Activated CD4-positive, CD25-positive, alpha-beta regulatory T cell treated with anti-CD3 and anti-CD28 coated beads, Interleukin-2, amount 50 U/mL, for 24 hours (primary cell): ENCODE measurements around the gene SCFD1.
"Not testable (repeated sequence)": the region's sequence is repeated elsewhere in the genome, so short reads cannot be mapped to it uniquely, and the experiment has no call there.

Experiments
- ATAC-seq, 2 donors: fragments of 150-1000 bp; cut with Tn5 transposase; one replicate each; pipeline ENCODE4 v1.10.0; 2021; ENCODE audit warnings: mild to moderate bottlenecking in 1 of 2, moderate library complexity in 1 of 2

Gene SCFD1, protein sequence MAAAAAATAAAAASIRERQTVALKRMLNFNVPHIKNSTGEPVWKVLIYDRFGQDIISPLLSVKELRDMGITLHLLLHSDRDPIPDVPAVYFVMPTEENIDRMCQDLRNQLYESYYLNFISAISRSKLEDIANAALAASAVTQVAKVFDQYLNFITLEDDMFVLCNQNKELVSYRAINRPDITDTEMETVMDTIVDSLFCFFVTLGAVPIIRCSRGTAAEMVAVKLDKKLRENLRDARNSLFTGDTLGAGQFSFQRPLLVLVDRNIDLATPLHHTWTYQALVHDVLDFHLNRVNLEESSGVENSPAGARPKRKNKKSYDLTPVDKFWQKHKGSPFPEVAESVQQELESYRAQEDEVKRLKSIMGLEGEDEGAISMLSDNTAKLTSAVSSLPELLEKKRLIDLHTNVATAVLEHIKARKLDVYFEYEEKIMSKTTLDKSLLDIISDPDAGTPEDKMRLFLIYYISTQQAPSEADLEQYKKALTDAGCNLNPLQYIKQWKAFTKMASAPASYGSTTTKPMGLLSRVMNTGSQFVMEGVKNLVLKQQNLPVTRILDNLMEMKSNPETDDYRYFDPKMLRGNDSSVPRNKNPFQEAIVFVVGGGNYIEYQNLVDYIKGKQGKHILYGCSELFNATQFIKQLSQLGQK

DNA sequence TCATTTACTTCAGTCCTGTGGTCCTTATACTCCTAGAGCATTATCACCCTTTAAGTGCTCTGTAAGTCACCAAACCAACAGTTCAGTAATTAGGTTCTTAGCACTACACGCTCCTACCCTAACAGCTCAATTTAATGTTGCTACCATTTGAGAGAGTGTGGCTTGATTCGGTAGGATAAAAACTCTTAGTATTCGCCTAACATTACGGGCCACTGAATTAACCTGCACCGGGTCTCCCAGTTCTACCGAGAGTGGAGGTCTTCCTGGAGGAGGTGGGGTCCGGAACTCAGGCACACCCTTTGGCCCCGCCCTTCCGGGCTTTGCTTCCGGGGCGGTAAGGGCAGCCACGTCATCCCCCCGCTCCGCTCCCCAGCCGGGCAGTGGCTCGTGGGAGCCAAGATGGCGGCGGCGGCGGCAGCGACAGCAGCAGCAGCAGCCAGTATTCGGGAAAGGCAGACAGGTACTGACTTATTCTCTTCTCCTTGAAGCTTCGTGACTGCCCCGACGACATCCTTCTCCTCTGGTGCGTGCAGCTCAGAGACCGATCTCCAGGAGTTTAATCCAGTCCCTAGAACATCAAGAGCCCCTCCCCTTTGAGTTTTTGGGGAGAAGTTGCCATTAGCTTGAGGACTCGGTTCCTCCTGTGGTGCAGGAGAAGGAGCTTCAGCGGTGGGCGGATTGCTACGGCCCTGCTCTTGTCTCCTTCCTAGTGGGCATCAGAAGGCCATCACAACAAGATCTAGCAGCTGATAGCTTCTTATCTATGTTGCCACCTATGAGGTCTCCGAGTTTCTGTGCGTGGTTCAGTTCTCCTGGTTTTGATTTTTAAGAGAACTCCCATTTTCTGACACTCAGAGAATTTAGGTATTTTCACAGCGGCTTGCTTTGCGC is at the start of gene SCFD1:
Gene SCFD1 (plus strand): TSS at position 380 of the 891 bp plus-strand sequence. CDS start 20 bp downstream, at position 400.
- peak; percentile 98 to 99 for ATAC-seq

DNA sequence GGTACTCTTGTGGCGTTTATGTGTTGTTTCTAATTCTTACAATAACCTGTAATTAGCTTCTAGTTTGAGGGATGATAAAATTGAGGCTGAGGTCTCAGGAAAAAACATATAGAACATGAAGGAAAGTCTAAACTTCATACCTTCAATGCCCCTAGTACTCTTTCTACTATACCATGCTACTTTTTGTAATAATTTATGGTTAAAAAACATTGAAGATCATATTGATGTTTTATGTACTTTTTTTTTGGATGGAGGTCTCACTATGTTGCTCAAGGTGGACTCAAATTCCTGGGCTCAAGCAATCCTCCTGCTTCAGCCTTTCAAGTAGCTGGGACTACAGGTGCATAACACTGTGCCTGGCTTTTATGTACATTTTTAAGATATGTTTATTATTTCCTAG is 49.3 kb upstream of the SCFD1 start:
- ATAC-seq: no peak

DNA sequence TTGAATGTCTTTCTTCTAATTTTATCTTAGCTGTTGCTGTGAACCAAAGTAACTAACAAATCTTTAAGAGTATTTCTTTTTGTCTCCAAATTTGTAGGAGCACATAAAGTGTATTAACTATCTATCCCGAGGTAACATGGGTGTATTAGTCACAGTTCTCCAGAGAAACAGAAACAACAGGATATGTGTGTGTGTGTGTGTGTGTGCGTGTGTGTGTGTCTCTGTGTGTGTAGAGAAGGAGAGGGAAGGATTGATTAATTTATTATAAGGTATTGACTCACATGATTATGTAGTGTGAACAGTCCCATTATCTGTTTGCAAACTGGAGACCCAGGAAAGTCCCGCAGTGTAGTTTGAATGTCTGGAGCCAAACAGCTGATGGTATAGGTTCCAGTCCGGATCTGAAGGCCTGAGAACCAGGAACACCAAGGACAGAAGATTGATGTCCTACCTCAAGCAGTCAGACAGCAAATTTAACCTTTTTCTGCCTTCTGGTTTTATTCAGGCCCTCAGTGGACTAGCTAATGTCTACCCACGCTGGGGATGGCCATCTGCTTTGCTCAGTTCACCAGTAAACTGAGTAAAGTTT is 48.8 kb upstream of the SCFD1 start:
- no peak for ATAC-seq

DNA sequence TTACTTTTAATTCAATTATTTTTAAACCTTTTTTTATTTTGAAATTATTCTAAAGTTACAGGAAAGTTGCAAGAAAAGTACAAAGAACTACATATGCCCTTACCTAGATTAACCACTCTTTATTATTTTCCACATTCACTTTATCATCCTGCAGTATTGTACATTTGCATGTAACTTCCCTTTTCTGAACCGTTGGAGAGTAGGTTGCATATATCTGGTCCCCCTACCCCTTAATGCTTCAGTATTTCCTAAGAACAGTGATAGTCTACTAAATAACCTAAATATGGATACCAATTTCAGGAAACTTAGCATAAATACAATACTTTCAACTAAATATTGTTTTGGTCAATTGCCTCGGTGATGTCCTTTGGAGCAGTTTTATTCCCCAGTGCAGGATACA is 48.2 kb upstream of the SCFD1 start:
- no peak for ATAC-seq

DNA sequence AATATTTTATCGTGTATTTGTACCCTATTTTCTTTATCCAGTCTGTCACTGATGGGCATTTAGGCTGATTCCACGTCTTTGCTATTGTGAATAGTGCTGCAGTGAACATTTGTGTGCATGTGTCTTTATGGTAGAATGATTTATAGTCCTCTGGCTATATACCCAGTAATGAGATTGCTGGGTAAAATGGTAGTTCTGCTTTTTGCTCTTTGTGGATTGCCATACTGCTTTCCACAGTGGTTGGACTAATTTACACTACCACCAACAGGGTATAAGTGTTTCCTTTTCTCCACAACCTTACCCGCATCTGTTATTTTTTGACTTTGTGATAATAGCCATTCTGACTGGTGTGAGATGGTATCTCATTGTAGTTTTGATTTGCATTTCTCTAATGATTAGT is 47.3 kb upstream of the SCFD1 start:
- ATAC-seq: not testable (repeated sequence)

DNA sequence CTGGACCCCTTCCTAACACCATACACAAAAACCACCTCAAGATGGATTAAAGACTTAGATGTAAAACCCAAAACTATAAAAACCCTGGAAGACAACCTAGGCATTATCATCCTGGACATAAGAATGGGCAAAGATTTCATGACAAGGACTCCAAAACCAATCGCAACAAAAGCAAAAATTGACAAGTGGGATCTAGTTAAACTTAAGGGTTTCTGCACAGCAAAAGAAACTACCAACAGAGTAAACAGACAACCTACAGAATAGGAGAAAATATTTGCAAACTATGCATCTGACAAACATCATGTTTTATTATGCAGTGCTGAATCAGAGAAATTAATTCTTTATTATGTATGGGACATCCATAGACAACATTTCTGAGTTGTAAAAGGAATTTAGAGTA is 45.8 kb upstream of the SCFD1 start:
- ATAC-seq: not testable (repeated sequence)

DNA sequence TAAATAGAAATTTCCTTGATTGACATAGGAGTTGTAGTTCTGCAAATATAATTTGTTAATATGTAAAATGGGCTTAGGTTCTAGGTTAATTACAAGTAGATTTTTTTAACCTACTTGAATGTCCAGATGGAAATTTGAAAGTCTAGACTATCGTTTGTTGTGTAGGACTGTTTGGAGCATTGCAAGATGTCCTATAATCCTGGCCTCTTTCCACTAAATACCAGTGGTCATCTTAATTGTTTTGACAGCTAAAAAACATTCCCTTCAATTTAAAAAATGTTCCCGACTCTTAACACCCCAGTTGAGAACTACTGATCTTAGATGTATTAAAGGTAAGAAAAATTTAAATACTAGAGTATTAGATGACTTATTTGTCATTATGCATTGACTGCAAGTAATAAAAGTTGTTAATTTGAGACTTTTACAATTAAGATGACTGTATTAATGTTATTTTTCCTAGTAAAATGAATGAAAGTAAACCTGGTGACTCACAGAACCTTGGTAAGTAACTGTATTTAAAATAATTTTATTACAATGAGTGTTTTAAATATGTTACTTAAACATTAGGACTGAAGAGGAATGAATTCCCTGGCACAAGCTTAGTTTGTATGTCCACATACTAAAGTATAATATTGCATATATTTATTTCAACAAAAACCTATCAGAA is 41.4 kb upstream of the SCFD1 start:
- ATAC-seq: no peak

DNA sequence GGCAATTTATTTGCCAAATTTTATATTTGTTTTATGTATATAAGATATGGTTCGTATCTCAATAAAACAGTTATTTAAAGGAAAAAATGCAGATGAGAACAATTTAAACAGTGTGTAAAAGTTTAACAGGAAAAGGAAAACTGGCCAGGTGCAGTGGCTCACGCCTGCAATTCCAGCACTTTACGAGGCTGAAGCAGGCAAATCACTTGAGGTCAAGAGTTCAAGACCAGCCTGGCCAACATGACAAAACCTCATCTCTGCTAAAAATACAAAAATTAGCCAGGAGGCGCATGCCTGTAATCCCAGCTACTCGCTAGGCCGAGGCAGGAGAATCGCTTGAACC is 40.9 kb upstream of the SCFD1 start:
- ATAC-seq: no peak

DNA sequence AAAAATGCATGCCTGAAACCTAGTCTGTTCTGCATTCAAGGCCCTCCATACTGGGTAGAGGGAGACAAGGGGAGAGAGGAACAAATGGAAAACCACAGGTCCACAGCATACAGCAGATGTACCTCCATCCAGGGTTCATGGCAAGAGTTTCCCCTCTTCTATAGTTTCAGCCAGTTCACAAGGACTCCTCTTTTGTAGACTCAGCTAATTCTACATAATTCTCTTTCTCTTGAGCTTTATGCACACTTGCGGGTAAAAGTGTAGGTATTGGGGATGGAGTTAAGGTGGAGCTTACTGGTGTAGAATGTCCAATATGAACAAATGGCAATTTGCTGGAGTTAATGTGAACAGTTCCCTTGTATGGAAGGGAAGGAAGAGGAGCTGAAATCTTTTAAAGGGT is 39.7 kb upstream of the SCFD1 start:
- ATAC-seq: no peak

DNA sequence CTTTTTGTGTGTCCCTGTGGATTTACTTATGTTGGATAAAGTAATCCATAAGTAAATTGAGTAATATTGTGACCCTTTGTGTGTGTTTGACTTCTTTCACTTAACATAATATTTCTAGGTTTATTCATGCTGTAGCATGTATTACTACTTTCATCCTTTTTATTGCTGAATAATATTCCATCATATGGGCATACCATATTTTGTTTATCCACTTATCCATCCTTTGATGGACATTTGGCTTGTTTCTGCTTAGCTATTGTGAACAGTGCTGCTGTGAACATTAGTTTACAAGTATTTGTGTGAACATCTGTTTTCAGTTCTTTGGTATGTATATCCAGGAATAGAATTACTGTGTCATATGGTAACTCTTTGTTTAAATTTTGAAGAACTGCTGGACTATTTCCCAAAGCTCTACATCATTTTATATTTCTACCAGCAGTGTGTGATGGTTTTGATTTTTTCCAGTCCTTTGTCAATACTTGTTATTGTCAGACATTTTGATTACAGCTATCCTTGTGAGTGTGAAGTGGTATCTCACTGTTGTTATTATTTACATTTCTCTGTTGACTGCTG is 38.0 kb upstream of the SCFD1 start:
- no peak for ATAC-seq

DNA sequence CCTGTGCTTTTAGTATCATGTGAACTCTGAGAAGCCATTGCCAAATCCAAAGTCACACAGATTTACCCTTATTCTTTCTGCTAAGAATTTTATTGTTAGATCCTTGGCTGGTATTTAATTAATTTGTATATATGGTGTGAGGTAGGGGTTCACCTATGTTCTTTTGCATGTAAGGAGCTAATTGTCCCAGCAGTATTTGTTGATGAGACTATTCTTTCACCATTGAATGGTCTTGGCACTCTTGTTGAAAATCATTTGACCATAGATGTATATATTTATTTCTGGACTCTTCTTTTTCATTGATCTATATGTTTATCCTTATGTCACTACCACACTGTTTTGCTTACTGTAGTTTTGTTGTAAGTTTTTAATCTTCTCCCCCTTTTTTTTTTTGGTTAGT is 36.9 kb upstream of the SCFD1 start:
- no peak for ATAC-seq

DNA sequence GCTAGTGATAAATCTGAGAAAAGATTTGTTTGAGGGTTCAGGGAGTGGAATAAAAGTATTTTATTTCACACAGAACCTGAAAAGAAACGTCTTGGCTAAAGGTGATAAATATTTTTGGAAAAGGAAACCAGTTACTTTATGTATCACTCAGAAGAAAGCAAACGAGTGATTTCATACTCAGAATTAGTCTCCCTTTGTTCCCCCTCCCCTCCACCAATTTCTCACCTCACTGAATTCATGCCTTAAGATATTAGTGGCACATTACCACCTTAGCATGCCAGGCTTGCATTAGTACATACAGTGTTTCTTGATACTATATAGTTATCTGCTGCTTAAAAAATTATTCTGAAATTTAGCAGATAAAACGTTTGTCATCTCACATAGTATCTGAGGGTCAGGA is 35.0 kb upstream of the SCFD1 start:
- peak in 1 of 2 donors; percentile 62 for ATAC-seq

DNA sequence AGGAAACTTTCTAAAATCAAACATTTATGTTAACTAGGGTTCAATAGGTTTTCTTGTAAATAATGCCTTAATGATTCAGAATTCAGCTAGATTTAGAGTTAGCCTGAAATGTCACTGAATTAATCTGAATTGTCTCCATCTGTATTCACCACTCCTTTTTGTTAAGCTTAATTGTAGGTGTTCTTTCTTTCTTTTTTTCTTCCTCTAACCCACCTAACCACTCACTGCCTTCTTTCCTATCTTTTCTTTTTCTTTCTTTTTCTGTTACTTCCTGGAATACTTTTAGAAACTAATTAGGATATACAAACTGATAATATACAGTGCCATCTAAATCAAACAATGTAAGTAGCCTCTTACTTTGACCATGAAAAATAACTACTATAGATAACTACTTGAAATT is 33.2 kb upstream of the SCFD1 start:
- ATAC-seq: no peak

DNA sequence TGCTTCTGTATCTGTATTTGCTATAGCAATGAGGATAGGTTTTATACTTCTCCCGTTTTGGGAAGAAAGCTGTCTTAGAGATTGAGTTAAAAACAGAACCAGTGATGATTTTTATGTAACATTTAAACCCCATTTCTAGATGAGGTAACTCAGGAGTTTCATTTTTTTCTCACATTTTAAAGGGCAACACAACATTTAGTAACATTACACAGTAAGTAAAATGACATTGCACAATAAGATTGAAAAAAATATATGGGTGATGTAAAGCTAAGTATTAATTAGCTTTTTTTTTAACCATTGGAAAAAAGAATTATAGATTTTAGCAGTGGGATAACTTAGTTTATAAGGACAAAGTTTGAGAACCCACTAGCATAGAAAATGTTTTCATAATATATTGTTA is 25.2 kb upstream of the SCFD1 start:
- ATAC-seq: no peak

DNA sequence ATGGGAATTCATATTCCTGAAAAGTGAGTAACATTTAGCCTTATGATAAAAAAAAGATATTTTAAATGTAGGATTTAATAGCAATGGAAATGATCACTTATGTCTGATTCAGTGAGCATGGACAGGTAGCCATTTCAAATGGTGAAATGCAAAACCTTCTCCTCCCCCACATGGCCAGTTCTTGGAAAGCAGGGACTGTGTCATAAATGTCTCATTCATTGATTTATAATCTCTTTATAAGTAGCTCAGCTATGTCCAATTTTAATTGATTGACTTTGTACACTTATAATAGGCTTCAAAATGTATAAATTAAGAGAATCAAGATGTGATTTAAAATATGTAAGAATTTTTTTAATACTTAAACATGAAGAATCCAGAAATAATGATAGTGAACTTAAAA is 24.6 kb upstream of the SCFD1 start:
- ATAC-seq: no peak

DNA sequence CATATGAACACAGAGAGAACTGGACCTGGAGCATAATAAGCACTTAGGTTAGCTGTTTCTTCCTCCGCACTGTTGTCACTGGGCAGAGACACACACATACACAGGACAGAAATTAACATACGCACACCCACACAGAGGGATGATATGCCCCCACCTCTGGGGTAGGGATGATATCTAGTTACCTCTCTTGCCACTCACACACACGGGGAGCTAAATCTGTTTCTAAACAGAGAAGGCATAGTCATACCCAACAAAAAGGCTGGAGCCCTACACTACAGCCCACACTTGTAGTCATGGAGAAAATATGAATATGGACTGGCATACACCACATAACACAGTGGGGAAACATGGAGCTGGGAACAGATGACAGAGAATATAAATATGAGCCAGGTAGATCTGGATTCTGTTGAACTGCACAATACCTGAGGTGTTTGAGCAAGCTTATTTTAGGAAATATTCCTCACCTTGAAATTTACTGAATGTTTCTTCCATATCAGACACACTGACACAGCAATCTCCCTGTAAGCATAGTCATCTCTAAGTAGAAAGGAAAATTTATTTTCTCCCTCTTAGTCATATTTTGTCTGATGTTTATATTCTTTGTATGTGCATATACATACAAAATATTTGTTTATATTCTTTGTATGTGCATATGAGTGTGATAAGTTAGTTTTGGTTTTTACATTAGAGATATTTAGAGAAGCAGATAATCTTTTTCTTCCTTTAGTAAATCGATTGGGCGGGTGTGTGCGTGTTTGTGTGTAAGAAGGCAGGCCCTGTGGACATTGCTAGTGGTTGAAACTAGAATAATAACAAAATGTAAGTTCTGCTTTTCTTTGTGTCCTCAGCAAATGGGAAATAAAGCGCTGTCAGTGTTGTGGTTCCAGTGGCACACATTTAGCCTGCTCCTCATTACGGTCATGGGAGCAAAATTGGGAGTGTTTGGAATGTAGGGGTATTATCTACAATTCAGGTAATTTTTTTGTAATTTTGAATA is 20.9 kb upstream of the SCFD1 start:
- ATAC-seq: no peak

DNA sequence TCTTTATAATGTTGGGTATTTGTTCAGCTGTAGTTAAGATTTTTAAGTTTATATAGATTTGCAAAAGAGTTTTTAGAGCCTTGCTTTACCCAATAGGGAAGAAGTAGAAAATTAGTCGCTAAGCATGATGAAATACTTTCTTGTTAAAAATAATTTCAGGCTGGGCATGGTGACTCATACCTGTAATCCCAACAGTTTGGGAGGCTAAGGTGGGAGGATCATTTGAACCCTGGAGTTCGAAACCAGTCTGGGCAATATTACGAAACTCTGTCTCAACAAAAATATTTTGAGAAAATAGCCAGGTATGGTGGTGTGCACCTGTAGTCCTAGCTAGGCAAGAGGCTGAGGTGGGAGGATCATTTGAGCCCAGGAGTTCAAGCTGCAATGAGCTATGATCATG is 18.7 kb upstream of the SCFD1 start:
- ATAC-seq: no peak

DNA sequence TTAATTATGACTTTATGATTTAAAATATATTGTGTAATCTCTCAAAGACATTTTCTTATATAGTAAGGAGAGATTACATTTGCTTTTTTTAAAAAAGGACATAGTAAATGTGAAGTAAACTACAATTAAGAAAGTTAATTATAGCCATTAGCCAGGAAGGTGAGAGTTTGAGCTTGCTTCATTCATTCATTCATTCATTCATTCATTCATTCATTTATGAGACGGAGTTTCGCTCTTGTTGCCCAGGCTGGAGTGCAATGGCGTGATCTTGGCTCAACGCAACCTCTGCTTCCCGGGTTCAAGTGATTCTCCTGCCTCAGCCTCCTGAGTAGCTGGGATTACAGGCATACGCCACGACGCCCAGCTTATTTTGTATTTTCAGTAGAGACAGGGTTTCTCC is 17.4 kb upstream of the SCFD1 start:
- ATAC-seq: not testable (repeated sequence)

DNA sequence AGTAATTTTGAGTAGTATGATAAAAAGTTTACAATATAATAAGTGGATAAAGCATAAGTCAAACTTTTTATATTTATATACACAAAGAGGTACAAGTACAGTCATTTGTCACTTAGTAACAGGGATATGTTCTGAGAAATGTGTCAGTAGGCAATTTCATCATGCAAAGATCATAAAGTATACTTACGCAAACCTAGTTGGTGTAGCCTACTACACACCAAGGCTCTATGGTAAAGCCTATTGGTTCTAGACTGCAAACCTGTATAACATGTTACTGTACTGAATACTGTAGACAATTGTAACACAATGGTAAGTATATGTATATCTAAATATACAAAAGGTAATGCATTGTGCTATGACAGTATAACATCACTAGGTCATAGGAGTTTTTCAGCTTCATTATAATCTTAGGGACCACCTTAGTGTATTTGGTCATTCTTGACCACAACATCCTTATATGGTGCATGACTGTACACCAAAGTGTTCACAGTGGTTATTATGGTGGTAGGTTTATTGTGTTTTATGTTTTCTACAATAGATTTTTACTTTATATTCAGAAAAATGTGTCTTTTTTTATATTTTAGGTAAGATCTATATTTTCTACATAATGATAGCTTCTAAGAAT is 14.9 kb upstream of the SCFD1 start:
- peak in 1 of 2 donors; percentile 36 for ATAC-seq

DNA sequence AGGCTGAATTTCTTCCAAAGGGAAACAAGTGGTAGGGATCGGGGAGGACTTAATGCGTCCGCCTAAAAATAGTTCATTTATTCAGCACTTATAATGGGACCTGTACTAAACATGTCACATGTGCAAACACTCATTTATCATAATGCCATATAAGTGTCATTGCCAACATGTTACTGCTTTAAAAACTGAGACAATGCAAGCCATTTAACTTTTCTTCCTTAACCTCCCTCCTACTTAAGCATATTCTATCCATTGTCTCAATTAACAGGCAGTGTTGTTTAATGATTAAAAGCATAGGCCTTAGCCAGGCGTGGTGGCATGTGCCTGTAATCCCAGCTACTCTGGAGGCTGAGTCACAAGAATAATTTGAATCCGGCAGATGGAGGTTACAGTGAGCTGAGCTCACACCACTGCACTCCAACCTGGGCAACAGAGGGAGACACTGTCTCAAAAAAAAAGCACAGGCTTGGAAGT is 13.5 kb upstream of the SCFD1 start:
- no peak for ATAC-seq
